SH-SY5Y (cell line): ENCODE results near the gene SIDT1.

Source experiments
- GATA2 ChIP-seq: IDR thresholded peaks from 2 replicates; pipeline ENCODE4 v1.6.1; 2011; ENCODE audit warnings: mild to moderate bottlenecking, low read depth, low read length
- GATA3 ChIP-seq: IDR thresholded peaks from 2 replicates; pipeline ENCODE4 v1.6.1; 2011; ENCODE audit warnings: low read depth, mild to moderate bottlenecking, low read length, moderate library complexity

DNA sequence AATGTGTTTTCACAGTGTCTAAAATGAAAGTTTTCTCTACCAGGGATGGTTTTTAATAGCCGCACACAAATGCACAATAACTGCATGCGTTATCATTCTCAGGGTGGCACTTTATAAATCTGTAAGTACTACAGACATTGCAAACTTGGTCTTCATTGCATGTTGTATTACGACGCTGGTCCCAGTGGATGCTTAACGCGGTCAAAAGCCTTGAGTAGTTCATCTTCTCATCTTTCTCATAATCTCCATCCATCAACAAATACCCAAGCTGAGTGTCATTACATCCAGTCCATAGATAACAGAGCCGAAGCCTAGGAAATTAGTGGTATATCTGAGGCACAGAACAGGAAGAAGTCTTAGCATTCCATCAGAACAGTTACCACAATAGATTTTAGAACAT, 91.5 kb downstream of the SIDT1 start:
- TF ChIP-seq GATA2 (no peak), GATA3 (no peak)
